IMR-90 (cell line): Measurements from ENCODE around the gene RPS19. TPM values are rescaled to one million over a fixed set of nuclear protein-coding genes. Genes with fewer than 3 reads are reported as not detected.

Experiments
- ATAC-seq: fragments of 200-7000 bp; cut with Tn5 transposase; 2 replicates; pipeline ENCODE4 v1.9.1; 2020; ENCODE audit warnings: low read depth, mild to moderate bottlenecking, moderate library complexity
- BruUV-seq: library from RNA; stranded (reverse); fragments of 400-500 nt; replicated peaks from 2 replicates; lab custom pipeline; 2021; lab: Mats Ljungman, UMichigan
- CTCF ChIA-PET: fragments of 300-600 bp; formaldehyde crosslinking; extraction: SDS; loops from one replicate; lab custom pipeline; 2021; ENCODE audit warnings: antibody characterized with exemption; lab: Yijun Ruan, JAX
- POLR2A ChIA-PET: fragments of 300-600 bp; sonication (Branson Sonifier 250); formaldehyde crosslinking; loops from one replicate; lab custom pipeline; 2022; ENCODE audit warnings: antibody characterized with exemption; ENCODE audit not compliant: unreplicated experiment; lab: Charles Lee
- DNase-seq: peaks from one replicate; pipeline ENCODE4 v3.0.0; 2013
- H2AFZ ChIP-seq: replicated peaks from 2 replicates; pipeline ENCODE3; 2013; ENCODE audit warnings: low read length, mild to moderate bottlenecking; ENCODE audit not compliant: poor library complexity
- H2AK5ac ChIP-seq: 2 replicates; pipeline ENCODE4 v1.6.1; 2013; ENCODE audit warnings: low read depth, low read length, inconsistent platforms
- H2AK9ac ChIP-seq: replicated peaks from 2 replicates; pipeline ENCODE3; 2013; ENCODE audit warnings: mild to moderate bottlenecking, low read depth, low read length, moderate library complexity; ENCODE audit not compliant: poor library complexity
- H2BK120ac ChIP-seq: 2 replicates; pipeline ENCODE4 v1.6.1; 2013; ENCODE audit warnings: low read depth, low read length, inconsistent platforms
- H2BK15ac ChIP-seq: 3 replicates; pipeline ENCODE4 v1.6.1; 2013; ENCODE audit warnings: low read depth, low read length, inconsistent platforms
- H2BK20ac ChIP-seq: 2 replicates; pipeline ENCODE4 v1.6.1; 2013; ENCODE audit warnings: low read depth, mild to moderate bottlenecking, inconsistent platforms, low read length, moderate library complexity
- H2BK5ac ChIP-seq: 2 replicates; pipeline ENCODE4 v1.6.1; 2013; ENCODE audit warnings: mild to moderate bottlenecking, low read depth, low read length, inconsistent platforms; ENCODE audit not compliant: poor library complexity, severe bottlenecking
- H3K14ac ChIP-seq: replicated peaks from 2 replicates; pipeline ENCODE4 v1.6.1; 2013; ENCODE audit warnings: low read depth, low read length, inconsistent platforms
- H3K18ac ChIP-seq: 2 replicates; pipeline ENCODE4 v1.6.1; 2013; ENCODE audit warnings: low read depth, low read length, control low read depth
- H3K23ac ChIP-seq: 2 replicates; pipeline ENCODE4 v1.6.1; 2013; ENCODE audit warnings: low read depth, low read length, inconsistent platforms
- H3K27ac ChIP-seq: 2 replicates; pipeline ENCODE4 v1.5.1; 2013; ENCODE audit warnings: mild to moderate bottlenecking, control low read depth, low read length; ENCODE audit not compliant: insufficient read depth
- H3K27me3 ChIP-seq: 2 replicates; pipeline ENCODE4 v1.6.1; 2013; ENCODE audit warnings: low read length; ENCODE audit not compliant: control insufficient read depth, insufficient read depth
- H3K36me3 ChIP-seq: 2 replicates; pipeline ENCODE4 v1.6.1; 2013; ENCODE audit warnings: low read length, mixed read lengths; ENCODE audit not compliant: control insufficient read depth, insufficient read depth
- H3K4ac ChIP-seq: 2 replicates; pipeline ENCODE4 v1.6.1; 2013; ENCODE audit warnings: low read depth, low read length, inconsistent platforms
- H3K4me1 ChIP-seq: 2 replicates; pipeline ENCODE4 v1.6.1; 2013; ENCODE audit warnings: low read length, mixed read lengths; ENCODE audit not compliant: control insufficient read depth, insufficient read depth
- H3K4me2 ChIP-seq: 2 replicates; pipeline ENCODE4 v1.6.1; 2013; ENCODE audit warnings: low read depth, mild to moderate bottlenecking, control low read depth, low read length, moderate library complexity
- H3K4me3 ChIP-seq: 2 replicates; pipeline ENCODE4 v1.5.1; 2013; ENCODE audit warnings: low read depth, mild to moderate bottlenecking, control low read depth, low read length, moderate library complexity; ENCODE audit not compliant: insufficient read depth
- H3K56ac ChIP-seq: 2 replicates; pipeline ENCODE4 v1.6.1; 2013; ENCODE audit warnings: low read length, inconsistent platforms; ENCODE audit not compliant: insufficient read depth; ENCODE audit errors: extremely low read depth
- H3K79me1 ChIP-seq, 2 experiments: 2 replicates each; pipeline ENCODE4 v1.6.1; 2013; ENCODE audit warnings: low read length in 2 of 2, inconsistent platforms in 1 of 2, low read depth in 1 of 2
- H3K9ac ChIP-seq: 2 replicates; pipeline ENCODE4 v1.6.1; 2013; ENCODE audit warnings: low read depth, low read length, control low read depth
- H3K9me1 ChIP-seq: 2 replicates; pipeline ENCODE4 v1.6.1; 2013; ENCODE audit warnings: low read length, inconsistent platforms; ENCODE audit not compliant: insufficient read depth
- H3K9me3 ChIP-seq: 2 replicates; pipeline ENCODE4 v1.6.1; 2013; ENCODE audit warnings: low read length; ENCODE audit not compliant: control insufficient read depth, insufficient read depth
- H4K20me1 ChIP-seq: 2 replicates; pipeline ENCODE4 v1.6.1; 2013; ENCODE audit warnings: low read length, inconsistent platforms; ENCODE audit not compliant: insufficient read depth
- H4K5ac ChIP-seq: 2 replicates; pipeline ENCODE4 v1.6.1; 2013; ENCODE audit warnings: mild to moderate bottlenecking, low read depth, low read length, control low read depth
- H4K8ac ChIP-seq, 2 experiments: 2 replicates each; pipeline ENCODE4 v1.6.1; 2013; ENCODE audit warnings: low read depth in 2 of 2, low read length in 2 of 2, control low read depth in 1 of 2, inconsistent platforms in 1 of 2
- H4K91ac ChIP-seq: 2 replicates; pipeline ENCODE4 v1.6.1; 2013; ENCODE audit warnings: low read depth, low read length, inconsistent platforms; ENCODE audit not compliant: insufficient read depth
- BHLHE40 ChIP-seq: fragments of 150-350 bp; IDR thresholded peaks from 2 replicates; pipeline ENCODE4 v1.6.1; 2016; ENCODE audit warnings: mild to moderate bottlenecking, low read depth, low read length
- CEBPB ChIP-seq: IDR thresholded peaks from 2 replicates; pipeline ENCODE4 v1.6.1; 2012; ENCODE audit warnings: low read depth, low read length, improper control_type of control experiment
- CHD1 ChIP-seq: IDR thresholded peaks from 2 replicates; pipeline ENCODE4 v1.6.1; 2012; ENCODE audit warnings: low read depth, low read length, improper control_type of control experiment
- FOS ChIP-seq: fragments of 150-350 bp; IDR thresholded peaks from 2 replicates; pipeline ENCODE4 v1.6.1; 2016; ENCODE audit warnings: low read depth, low read length
- MAFK ChIP-seq: IDR thresholded peaks from 2 replicates; pipeline ENCODE4 v1.6.1; 2012; ENCODE audit warnings: low read depth, low read length, improper control_type of control experiment
- MAZ ChIP-seq: IDR thresholded peaks from 2 replicates; pipeline ENCODE4 v1.6.1; 2012; ENCODE audit warnings: low read depth, mild to moderate bottlenecking, low read length, improper control_type of control experiment, moderate library complexity, borderline replicate concordance
- MXI1 ChIP-seq: IDR thresholded peaks from 2 replicates; pipeline ENCODE4 v1.6.1; 2012; ENCODE audit warnings: low read depth, mild to moderate bottlenecking, low read length, moderate library complexity, borderline replicate concordance
- NFE2L2 ChIP-seq: fragments of 150-350 bp; IDR thresholded peaks from 2 replicates; pipeline ENCODE4 v1.6.1; 2016; ENCODE audit warnings: low read depth, mild to moderate bottlenecking, low read length
- POLR2A ChIP-seq: IDR thresholded peaks from 2 replicates; pipeline ENCODE4 v1.6.1; 2012; ENCODE audit warnings: mild to moderate bottlenecking, low read depth, low read length
- RAD21 ChIP-seq: IDR thresholded peaks from 2 replicates; pipeline ENCODE4 v1.6.1; 2012; ENCODE audit warnings: low read length, improper control_type of control experiment
- RCOR1 ChIP-seq: IDR thresholded peaks from 2 replicates; pipeline ENCODE4 v1.6.1; 2012; ENCODE audit warnings: mild to moderate bottlenecking, low read length, improper control_type of control experiment; ENCODE audit not compliant: insufficient replicate concordance
- RFX5 ChIP-seq: IDR thresholded peaks from 2 replicates; pipeline ENCODE4 v1.8.0; 2012; ENCODE audit warnings: low read depth, mild to moderate bottlenecking, low read length, moderate library complexity
- SMC3 ChIP-seq: fragments of 150-350 bp; IDR thresholded peaks from 2 replicates; pipeline ENCODE4 v1.6.1; 2016; ENCODE audit warnings: low read depth, mild to moderate bottlenecking, antibody characterized with exemption, low read length, moderate library complexity
- WGBS, 2 experiments: methylation state at CpG; one replicate each; pipeline versions ENCODE4 v1.1.5 to v1.1.7; 2013; ENCODE audit warnings: missing lambda C conversion rate in 2 of 2; ENCODE audit not compliant: insufficient read length in 1 of 2; ENCODE audit errors: extremely low coverage in 2 of 2; 5-methylcytosine and 5-hydroxymethylcytosine counted together
- dilution Hi-C: fragments of 300-500 bp; cut with HindIII; formaldehyde crosslinking; loops from one replicate; pipeline ENCODE4 v1.14.3; 2018; ENCODE audit warnings: low sequenced_read_pairs; ENCODE audit not compliant: unreplicated experiment
- in situ Hi-C: fragments of 300-500 bp; cut with MboI; formaldehyde crosslinking; loops from 3 replicates; pipeline ENCODE4 v1.14.3; 2019; ENCODE audit warnings: low sequenced_read_pairs, inconsistent platforms, mixed read lengths
- intact Hi-C: fragments of 100-400 bp; cut with micrococcal nuclease; formaldehyde crosslinking; loops from 2 replicates; pipeline ENCODE4 v1.10.0; 2022
- polyA plus RNA-seq, 3 experiments: library from polyadenylated mRNA; depleted of rRNA; stranded (reverse); fragments of >200 nt; gene quantifications; 2 replicates each; pipeline ENCODE4 v1.2.3, GENCODE V29; 2012; ENCODE audit warnings: low replicate concordance in 1 of 3
- total RNA-seq: library from RNA; depleted of rRNA; stranded (reverse); fragments of >200 nt; gene quantifications from 2 replicates; pipeline ENCODE4 v1.2.3, GENCODE V29; 2012
- TF ChIP-seq, protein P1 (sequence below): fragments of 150-350 bp; IDR thresholded peaks from 2 replicates; pipeline ENCODE4 v1.6.1; 2017; ENCODE audit warnings: mild to moderate bottlenecking, antibody characterized with exemption, low read length, low read depth
- TF ChIP-seq, protein P2 (sequence below): fragments of 150-350 bp; IDR thresholded peaks from 2 replicates; pipeline ENCODE4 v1.6.1; 2016; ENCODE audit warnings: low read depth, mild to moderate bottlenecking, low read length, moderate library complexity, borderline replicate concordance
- TF ChIP-seq, protein P3 (sequence below): conservative IDR thresholded peaks from 2 replicates; pipeline ENCODE4 v1.5.1; 2012; ENCODE audit warnings: mild to moderate bottlenecking, low read depth, low read length, improper control_type of control experiment

RPS19 gene
- total and polyA plus RNA-seq, 2 of the 4 experiments (the other 2 are of a cell fraction): 230 to 3,988 TPM

DNA sequence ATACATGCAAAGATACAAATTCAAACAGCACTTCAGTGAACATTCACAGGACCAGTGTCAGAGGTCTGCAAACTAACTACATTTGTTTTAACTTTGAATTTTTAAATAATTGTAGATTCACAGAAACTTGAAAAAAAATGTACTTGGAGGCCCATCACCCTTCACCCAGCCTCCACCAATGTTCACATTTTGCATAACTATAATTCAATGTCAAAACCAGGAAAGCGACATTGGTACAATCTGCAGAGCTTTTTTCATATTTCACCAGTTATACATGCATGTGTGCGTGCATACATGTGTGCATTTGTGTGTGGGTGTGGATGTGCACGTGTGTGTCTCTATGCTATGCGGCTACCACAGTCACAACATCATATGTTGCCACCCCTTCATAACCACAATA, 44.8 kb upstream of the RPS19 start:
- Histone ChIP-seq H3K36me3 (no peaks in the 10 kb centered on the region), H4K8ac (no peak overlapping the region), H3K27me3 (no peaks in the 10 kb centered on the region), H2AK5ac (no peak overlapping the region), H3K4me1 (no peaks in the 10 kb centered on the region), H3K56ac (no peak overlapping the region), H2BK15ac (no peak overlapping the region), H2AK9ac (no peak overlapping the region), H2BK20ac (no peak overlapping the region), H4K5ac (no peak overlapping the region), H4K20me1 (no peaks in the 10 kb centered on the region), H3K4me2 (no peak overlapping the region), H3K9me3 (no peaks in the 10 kb centered on the region), H4K91ac (no peak overlapping the region), H3K23ac (no peak overlapping the region), H2AFZ (no peak overlapping the region), H3K14ac (no peak overlapping the region), H3K79me1 (no peaks in the 10 kb centered on the region), H2BK120ac (no peak overlapping the region), H2BK5ac (no peak overlapping the region), H3K18ac (no peak overlapping the region), H3K9me1 (no peaks in the 10 kb centered on the region), H3K4me3 (no peak overlapping the region), H3K9ac (no peak overlapping the region), H3K4ac (no peak overlapping the region), H3K27ac (no peak overlapping the region)
- DNase-seq (no peak), ATAC-seq (no peak)
- no CpG with 5 or more reads among the region's 4 CpGs for WGBS, 2 experiments
- dilution Hi-C loops (no loop called here), in situ Hi-C loops (no loop called here), intact Hi-C loops (no loop called here)
- ChIA-PET CTCF (no interaction called here), POLR2A (no interaction called here)
- TF ChIP-seq, protein P1, sequence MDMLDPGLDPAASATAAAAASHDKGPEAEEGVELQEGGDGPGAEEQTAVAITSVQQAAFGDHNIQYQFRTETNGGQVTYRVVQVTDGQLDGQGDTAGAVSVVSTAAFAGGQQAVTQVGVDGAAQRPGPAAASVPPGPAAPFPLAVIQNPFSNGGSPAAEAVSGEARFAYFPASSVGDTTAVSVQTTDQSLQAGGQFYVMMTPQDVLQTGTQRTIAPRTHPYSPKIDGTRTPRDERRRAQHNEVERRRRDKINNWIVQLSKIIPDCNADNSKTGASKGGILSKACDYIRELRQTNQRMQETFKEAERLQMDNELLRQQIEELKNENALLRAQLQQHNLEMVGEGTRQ: no peak
- TF ChIP-seq RFX5 (no peak), RCOR1 (no peak), BHLHE40 (no peak), POLR2A (no peak), MXI1 (no peak), CEBPB (no peak), FOS (no peak), NFE2L2 (no peak), CHD1 (no peak), RAD21 (no peak), MAFK (no peak), MAZ (no peak), SMC3 (no peak)
- TF ChIP-seq, protein P2, sequence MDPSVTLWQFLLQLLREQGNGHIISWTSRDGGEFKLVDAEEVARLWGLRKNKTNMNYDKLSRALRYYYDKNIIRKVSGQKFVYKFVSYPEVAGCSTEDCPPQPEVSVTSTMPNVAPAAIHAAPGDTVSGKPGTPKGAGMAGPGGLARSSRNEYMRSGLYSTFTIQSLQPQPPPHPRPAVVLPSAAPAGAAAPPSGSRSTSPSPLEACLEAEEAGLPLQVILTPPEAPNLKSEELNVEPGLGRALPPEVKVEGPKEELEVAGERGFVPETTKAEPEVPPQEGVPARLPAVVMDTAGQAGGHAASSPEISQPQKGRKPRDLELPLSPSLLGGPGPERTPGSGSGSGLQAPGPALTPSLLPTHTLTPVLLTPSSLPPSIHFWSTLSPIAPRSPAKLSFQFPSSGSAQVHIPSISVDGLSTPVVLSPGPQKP: no peak
- TF ChIP-seq, protein P3, sequence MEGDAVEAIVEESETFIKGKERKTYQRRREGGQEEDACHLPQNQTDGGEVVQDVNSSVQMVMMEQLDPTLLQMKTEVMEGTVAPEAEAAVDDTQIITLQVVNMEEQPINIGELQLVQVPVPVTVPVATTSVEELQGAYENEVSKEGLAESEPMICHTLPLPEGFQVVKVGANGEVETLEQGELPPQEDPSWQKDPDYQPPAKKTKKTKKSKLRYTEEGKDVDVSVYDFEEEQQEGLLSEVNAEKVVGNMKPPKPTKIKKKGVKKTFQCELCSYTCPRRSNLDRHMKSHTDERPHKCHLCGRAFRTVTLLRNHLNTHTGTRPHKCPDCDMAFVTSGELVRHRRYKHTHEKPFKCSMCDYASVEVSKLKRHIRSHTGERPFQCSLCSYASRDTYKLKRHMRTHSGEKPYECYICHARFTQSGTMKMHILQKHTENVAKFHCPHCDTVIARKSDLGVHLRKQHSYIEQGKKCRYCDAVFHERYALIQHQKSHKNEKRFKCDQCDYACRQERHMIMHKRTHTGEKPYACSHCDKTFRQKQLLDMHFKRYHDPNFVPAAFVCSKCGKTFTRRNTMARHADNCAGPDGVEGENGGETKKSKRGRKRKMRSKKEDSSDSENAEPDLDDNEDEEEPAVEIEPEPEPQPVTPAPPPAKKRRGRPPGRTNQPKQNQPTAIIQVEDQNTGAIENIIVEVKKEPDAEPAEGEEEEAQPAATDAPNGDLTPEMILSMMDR: no peak
- BruUV-seq: no TSS peak
